Measurements from ENCODE around the gene CD6. TPM values are rescaled to one million over a fixed set of nuclear protein-coding genes. Genes with fewer than 3 reads are reported as not detected.

CD6 gene
- total and polyA plus RNA-seq, 2 of the 8 experiments (the other 6 are each of a cell fraction or from before 2014, with no cell fraction given) = 0.03 TPM; not detected in 1

- H3K4me1 ChIP-seq (replicated peaks in 1 of 4; ENCODE audit: control insufficient read depth in 3 of 4, insufficient read depth in 4 of 4, low read length in 3 of 4) = peaks cover 0 to 11% (median 5%) of the 10 kb centered on the region in 4 experiments; a peak in 6 of 7 replicates
- no peak overlapping the region for H4K5ac ChIP-seq (ENCODE audit: insufficient read length, low read depth, low read length)
- CTCF ChIA-PET (ENCODE audit: partially characterized antibody) = interaction anchor here (0.5 kb wide), 1 partner anchor 491 kb away, joined by 3 read pairs; no protein-coding TSS in a partner anchor
- no peak overlapping the region for H3K9ac ChIP-seq (replicated peaks in 1 of 4; ENCODE audit: extremely low read depth in 1 of 4, low read depth in 3 of 4, low read length in 3 of 4)
- WGBS, 2 experiments (ENCODE audit: extremely low coverage in 1 of 2, insufficient coverage in 1 of 2, insufficient read length in 1 of 2, insufficient replicate concordance in 2 of 2, low coverage in 1 of 2, low lambda C conversion rate in 2 of 2, missing lambda C conversion rate in 1 of 2) = 76% methylated on average over 14 of the region's 28 CpGs; no CpG with 5 or more reads in 1 of the 2 experiments
- H3K27me3 ChIP-seq (replicated peaks in 1 of 4; ENCODE audit: control insufficient read depth in 3 of 4, extremely low read depth in 1 of 4, insufficient read depth in 3 of 4, low read length in 3 of 4) = peaks cover 0 to 6% (median under 1%) of the 10 kb centered on the region in 4 experiments; a peak in 4 of 7 replicates
- H4K91ac ChIP-seq (replicated peaks; ENCODE audit: insufficient read length, low read length) = no peak overlapping the region
- no peak overlapping the region; the same call in 1 of the 2 replicates for H2BK20ac ChIP-seq (ENCODE audit: low read length)
- no peak overlapping the region for H3K4me2 ChIP-seq (ENCODE audit: insufficient read depth in 1 of 2, low read depth in 2 of 2, low read length in 2 of 2)
- no peaks in the 10 kb centered on the region for H3K36me3 ChIP-seq (ENCODE audit: control insufficient read depth in 2 of 4, insufficient read depth in 4 of 4, low read length in 3 of 4)
- no peak overlapping the region for H3K56ac ChIP-seq (replicated peaks; ENCODE audit: insufficient read length, low read depth, low read length)
- H2AK5ac ChIP-seq (ENCODE audit: low read depth, low read length) = no peak overlapping the region
- no peak overlapping the region; the same call in 1 of the 2 replicates for H3K18ac ChIP-seq (ENCODE audit: extremely low read depth, low read length)
- no peak overlapping the region for H3K4ac ChIP-seq (replicated peaks; ENCODE audit: insufficient read length, low read depth, low read length)
- H3K23ac ChIP-seq (ENCODE audit: insufficient read length) = no peak overlapping the region
- H3K23me2 ChIP-seq (ENCODE audit: low read depth, low read length) = peaks cover 3% of the 10 kb centered on the region; the same call in 1 of the 2 replicates
- H3K14ac ChIP-seq (ENCODE audit: insufficient read length) = no peak overlapping the region
- H3K4me3 ChIP-seq (ENCODE audit: extremely low read depth in 1 of 4, insufficient read depth in 2 of 4, low read depth in 3 of 4, low read length in 4 of 4) = no peak overlapping the region
- no peak for FAIRE-seq
- no peak overlapping the region for H2BK12ac ChIP-seq (ENCODE audit: low read depth, low read length)
- POLR2A ChIA-PET (ENCODE audit: partially characterized antibody) = no interaction called here
- no peaks in the 10 kb centered on the region for H3K79me1 ChIP-seq (ENCODE audit: low read depth, low read length)
- H2BK120ac ChIP-seq (replicated peaks; ENCODE audit: low read depth, low read length) = no peak overlapping the region
- TF ChIP-seq EP300 (IDR thresholded peaks at IDR 0.05; ENCODE audit: borderline replicate concordance in 1 of 2, low read depth in 2 of 2, low read length in 2 of 2) = no peak
- no peak for TF ChIP-seq KDM4A (IDR thresholded peaks at IDR 0.05; ENCODE audit: low read depth, low read length, severe bottlenecking)
- no peak for TF ChIP-seq MAFK (IDR thresholded peaks at IDR 0.05; ENCODE audit: low read depth, low read length)
- TF ChIP-seq CREB1 (IDR thresholded peaks at IDR 0.05) = no peak
- no peak for TF ChIP-seq CBX5 (IDR thresholded peaks at IDR 0.05; ENCODE audit: low read depth, low read length)
- TF ChIP-seq SIN3A (conservative IDR thresholded peaks at IDR 0.05 in 1 of 2, IDR thresholded peaks at IDR 0.05 in 1 of 2; ENCODE audit: low read depth in 1 of 2, low read length in 2 of 2) = no peak
- TF ChIP-seq TAF7 (optimal IDR thresholded peaks at IDR 0.05; ENCODE audit: borderline replicate concordance, low read depth, low read length) = no peak
- TF ChIP-seq GTF2F1 (IDR thresholded peaks at IDR 0.05; ENCODE audit: borderline replicate concordance, low read depth, low read length) = no peak
- no peaks in the 10 kb centered on the region for H3K79me2 ChIP-seq (ENCODE audit: control insufficient read depth in 1 of 2, insufficient read depth in 2 of 2, low read length in 2 of 2)
- peak overlapping the region; percentile 76; the same call in 1 of the 2 replicates for H2AFZ ChIP-seq (ENCODE audit: low read length)
- H4K8ac ChIP-seq (ENCODE audit: extremely low read depth, insufficient read depth, low read length) = no peak overlapping the region
- no peaks in the 10 kb centered on the region for H4K20me1 ChIP-seq (replicated peaks in 1 of 2; ENCODE audit: control insufficient read depth in 1 of 2, insufficient read depth in 2 of 2, low read length in 2 of 2)
- no peak overlapping the region for H2BK5ac ChIP-seq (ENCODE audit: low read depth, low read length)
- no peak overlapping the region for H2BK15ac ChIP-seq (ENCODE audit: low read length)
- no peak for DNase-seq (ENCODE audit: low read depth in 1 of 2, low spot score in 2 of 2)
- no peak overlapping the region for H3K27ac ChIP-seq (ENCODE audit: low read depth, low read length)
- no peaks in the 10 kb centered on the region for H3K9me3 ChIP-seq (ENCODE audit: insufficient read depth in 2 of 2, low read depth in 1 of 2, low read length in 1 of 2)
Measured at GRCh38 chr11:61026121-61027031, 54.9 kb downstream of the CD6 start.

Data from H1 (cell line).